Skeletal muscle satellite cell (primary cell): Measurements from ENCODE around the gene COX7A2L.

Experiments used
- H3K27me3 ChIP-seq: 2 replicates; pipeline ENCODE4 v1.7.0; 2013; ENCODE audit warnings: low read length; ENCODE audit not compliant: control insufficient read depth, insufficient read depth
- H3K36me3 ChIP-seq: 2 replicates; pipeline ENCODE4 v1.7.0; 2013; ENCODE audit warnings: mild to moderate bottlenecking, control low read depth, low read length; ENCODE audit not compliant: insufficient read depth
- H3K4me1 ChIP-seq: 2 replicates; pipeline ENCODE4 v1.7.0; 2013; ENCODE audit warnings: low read length; ENCODE audit not compliant: control insufficient read depth, insufficient read depth
- H3K4me2 ChIP-seq: 2 replicates; pipeline ENCODE4 v1.7.0; 2013; ENCODE audit warnings: mild to moderate bottlenecking, low read length
- H3K4me3 ChIP-seq: 2 replicates; pipeline ENCODE4 v1.7.0; 2013; ENCODE audit warnings: low read length
- H3K9ac ChIP-seq: 2 replicates; pipeline ENCODE4 v1.7.0; 2013; ENCODE audit warnings: mild to moderate bottlenecking, low read depth, low read length, moderate library complexity
- H3K9me3 ChIP-seq: replicated peaks from 2 replicates; pipeline ENCODE4 v1.7.0; 2013; ENCODE audit warnings: mild to moderate bottlenecking, control low read depth, low read length

The COX7A2L gene

GRCh38 chr2:42310007-42310515 is 51.0 kb downstream of the COX7A2L start:
- Histone ChIP-seq H3K4me2 (no peak overlapping the region), H3K9me3 (no peaks in the 10 kb centered on the region), H3K9ac (no peak overlapping the region), H3K4me1 (peaks cover 9% of the 10 kb centered on the region), H3K4me3 (no peak overlapping the region), H3K36me3 (peaks cover 7% of the 10 kb centered on the region), H3K27me3 (no peaks in the 10 kb centered on the region)

DNA sequence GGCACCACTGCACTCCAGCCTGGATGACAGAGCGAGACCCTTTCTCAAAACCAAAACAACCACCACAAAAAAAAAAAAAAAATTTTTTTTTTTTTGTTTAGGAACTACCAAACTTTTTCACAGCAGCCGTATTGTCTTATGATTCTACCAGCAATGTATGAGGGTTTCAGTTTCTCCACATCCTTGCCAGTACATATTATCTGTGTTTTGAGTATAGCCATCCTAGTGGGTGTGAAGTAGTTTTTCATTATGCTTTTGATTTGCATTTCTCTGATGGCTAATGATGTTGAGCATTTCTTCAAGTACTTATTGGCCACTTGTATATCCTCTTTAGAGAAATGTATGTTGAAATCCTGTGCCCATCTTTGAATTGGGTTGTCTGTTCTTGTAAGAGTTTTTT is 51.7 kb downstream of the COX7A2L start:
- H3K4me2 ChIP-seq = no peak overlapping the region
- peaks cover 3% of the 10 kb centered on the region for H3K4me1 ChIP-seq
- H3K27me3 ChIP-seq = no peaks in the 10 kb centered on the region
- H3K36me3 ChIP-seq = peaks cover 11% of the 10 kb centered on the region
- H3K9me3 ChIP-seq = no peaks in the 10 kb centered on the region
- H3K4me3 ChIP-seq = no peak overlapping the region
- H3K9ac ChIP-seq = no peak overlapping the region

DNA sequence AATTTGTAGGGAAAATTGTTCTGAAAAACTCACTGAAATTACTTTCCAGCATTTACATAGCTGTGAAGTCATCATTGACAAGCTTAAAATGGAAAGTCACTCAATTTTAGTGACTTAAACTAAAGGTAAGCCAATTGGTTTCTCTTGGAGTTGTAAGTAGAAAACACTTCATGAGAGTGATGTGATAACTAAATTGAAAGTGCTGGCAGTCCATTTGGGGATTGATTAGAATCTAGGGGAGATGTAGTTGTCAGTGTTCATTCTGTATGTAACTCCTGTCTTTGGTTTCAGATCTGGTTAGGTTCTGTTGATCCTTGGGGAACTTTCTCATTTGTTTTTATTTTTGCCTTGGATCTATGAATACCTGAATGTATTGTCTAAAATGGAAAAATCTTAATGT is 53.8 kb downstream of the COX7A2L start:
- Histone ChIP-seq H3K4me1 (no peaks in the 10 kb centered on the region), H3K36me3 (peaks cover 21% of the 10 kb centered on the region), H3K27me3 (no peaks in the 10 kb centered on the region), H3K4me3 (no peak overlapping the region), H3K4me2 (no peak overlapping the region), H3K9me3 (no peaks in the 10 kb centered on the region), H3K9ac (no peak overlapping the region)

DNA sequence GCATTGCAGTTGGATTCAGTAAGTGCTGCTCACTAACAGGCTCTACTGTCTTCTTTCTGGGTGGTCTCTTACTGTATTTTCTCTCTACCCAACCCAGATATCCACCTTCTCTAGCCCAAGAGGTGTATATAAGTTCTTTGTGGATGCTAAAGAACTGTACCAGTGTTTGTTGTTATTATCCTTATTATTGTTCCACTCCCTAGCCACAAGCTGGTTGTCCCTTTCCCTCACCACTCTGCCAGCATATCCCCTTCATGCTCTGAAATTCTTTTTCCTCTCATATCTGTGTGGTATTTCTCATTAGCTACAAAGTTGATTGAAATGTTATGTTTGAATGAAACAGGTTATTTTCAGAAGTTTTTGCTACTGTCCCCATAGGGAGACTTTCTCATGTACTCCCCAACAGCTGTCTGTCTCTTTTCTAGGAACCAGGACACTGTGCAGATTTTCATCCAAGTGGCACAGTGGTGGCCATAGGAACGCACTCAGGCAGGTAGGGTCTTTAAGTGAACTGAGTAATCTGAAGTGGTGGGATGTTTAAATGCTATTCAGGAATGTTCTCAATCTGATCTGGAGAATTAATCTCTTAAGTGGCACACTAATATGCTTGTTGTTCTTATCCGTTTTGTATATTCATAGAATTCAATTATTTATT is 56.8 kb downstream of the COX7A2L start:
- H3K36me3 ChIP-seq = peaks cover 24% of the 10 kb centered on the region
- H3K9ac ChIP-seq = no peak overlapping the region
- H3K4me3 ChIP-seq = no peak overlapping the region
- no peaks in the 10 kb centered on the region for H3K4me1 ChIP-seq
- H3K9me3 ChIP-seq = no peaks in the 10 kb centered on the region
- no peaks in the 10 kb centered on the region for H3K27me3 ChIP-seq
- H3K4me2 ChIP-seq = no peak overlapping the region

- no peaks in the 10 kb centered on the region for H3K9me3 ChIP-seq
- H3K4me1 ChIP-seq = no peaks in the 10 kb centered on the region
- no peak overlapping the region for H3K4me2 ChIP-seq
- no peak overlapping the region for H3K9ac ChIP-seq
- H3K27me3 ChIP-seq = no peaks in the 10 kb centered on the region
- peaks cover 24% of the 10 kb centered on the region for H3K36me3 ChIP-seq
- H3K4me3 ChIP-seq = no peak overlapping the region
These were observed 57.8 kb downstream of the COX7A2L start for GRCh38 chr2:42303252-42303651.

GRCh38 chr2:42300527-42300926 is 60.5 kb downstream of the COX7A2L start:
- H3K4me1 ChIP-seq = peaks cover 12% of the 10 kb centered on the region
- peaks cover 30% of the 10 kb centered on the region for H3K36me3 ChIP-seq
- H3K4me2 ChIP-seq = no peak overlapping the region
- no peak overlapping the region for H3K9ac ChIP-seq
- no peaks in the 10 kb centered on the region for H3K27me3 ChIP-seq
- H3K4me3 ChIP-seq = no peak overlapping the region
- H3K9me3 ChIP-seq = no peaks in the 10 kb centered on the region
